C4-2B (cell line): ENCODE measurements around the gene FAM222A.
A peak's percentile ranks its signal among the peaks of the same experiment; 100 is the strongest.

Source experiments
- H3K27ac ChIP-seq: fragments of 450-650 bp; 2 replicates; pipeline ENCODE4 v1.5.1; 2017
- CTCF ChIP-seq: fragments of 450-650 bp; conservative IDR thresholded peaks from 2 replicates; pipeline ENCODE4 v1.5.1; 2017; ENCODE audit warnings: mild to moderate bottlenecking
- ZFX ChIP-seq: fragments of 450-650 bp; IDR thresholded peaks from 2 replicates; pipeline ENCODE4 v1.6.1; 2017

Gene FAM222A

GRCh38 chr12:109713187-109714070 is at the start of gene FAM222A:
FAM222A (plus strand) TSS chr12:109713825; CDS start chr12:109744147, 30,322 bp downstream.
- TF ChIP-seq ZFX (no peak), CTCF (no peak)
- H3K27ac ChIP-seq = peak within 1 kb of the TSS; percentile 56

GRCh38 chr12:109664402-109664801 is 49.2 kb upstream of the FAM222A start:
- H3K27ac ChIP-seq = no peak overlapping the region
- no peak for TF ChIP-seq ZFX
- no peak for TF ChIP-seq CTCF

DNA sequence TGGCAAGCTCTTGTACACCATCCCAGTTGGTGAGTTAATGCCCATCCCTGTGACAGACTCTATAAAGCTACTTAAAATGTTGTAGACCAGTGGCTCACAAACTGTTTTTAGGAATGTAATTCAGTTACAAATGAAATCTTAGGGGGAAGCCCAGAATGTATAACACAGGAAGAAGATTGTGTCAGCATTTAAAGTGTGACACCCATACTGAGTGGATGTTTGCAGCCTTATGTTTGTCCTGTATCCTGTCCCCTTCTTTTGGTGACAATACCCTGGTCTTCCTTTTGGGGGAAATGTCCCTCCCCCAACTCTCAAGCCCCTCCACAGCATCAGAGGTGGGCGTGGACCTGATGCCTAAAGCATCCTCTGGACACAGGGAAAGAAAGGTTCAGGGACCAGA is 47.6 kb upstream of the FAM222A start:
- TF ChIP-seq CTCF = no peak
- no peak overlapping the region for H3K27ac ChIP-seq

DNA sequence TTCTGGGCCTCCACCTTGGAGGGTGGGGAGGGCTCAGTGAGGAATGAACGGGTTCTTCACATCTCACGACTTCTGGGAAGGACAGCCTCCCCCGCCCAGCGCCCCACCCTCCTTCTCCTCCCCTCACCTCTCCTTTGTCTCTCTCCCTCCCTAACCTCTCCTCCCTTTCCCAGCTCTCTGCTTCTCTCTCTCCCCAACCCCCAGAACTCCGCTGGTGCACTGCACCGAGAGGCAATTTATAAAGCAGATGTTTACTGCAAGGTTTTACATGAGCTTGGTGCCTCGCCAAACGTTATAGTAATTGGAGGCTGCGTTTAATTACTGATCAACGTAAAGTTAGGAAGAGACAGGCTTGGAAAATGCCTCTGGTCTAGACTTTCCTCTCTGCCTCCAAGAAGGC is 42.9 kb upstream of the FAM222A start:
- no peak overlapping the region for H3K27ac ChIP-seq
- TF ChIP-seq ZFX (no peak), CTCF (no peak)

DNA sequence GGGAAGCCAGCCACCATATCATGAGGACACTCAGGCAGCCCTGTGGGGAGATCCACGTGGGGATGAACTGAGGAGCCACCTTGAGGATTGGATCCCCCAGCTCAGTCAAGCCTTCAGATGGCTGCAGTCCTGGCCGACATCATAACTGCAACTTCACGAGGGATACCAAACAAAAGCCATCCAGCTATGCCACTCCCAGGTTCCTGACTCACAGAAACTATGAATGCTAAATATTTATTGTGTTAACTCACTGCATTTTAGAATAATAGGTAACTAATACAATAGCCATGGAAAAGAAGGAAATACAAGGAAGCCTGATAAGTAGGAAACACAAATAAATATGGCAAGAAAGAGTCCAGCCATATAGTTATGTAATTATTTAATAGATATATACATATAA is 42.1 kb upstream of the FAM222A start:
- TF ChIP-seq ZFX = no peak
- no peak for TF ChIP-seq CTCF

GRCh38 chr12:109673379-109673778 is 40.2 kb upstream of the FAM222A start:
- TF ChIP-seq CTCF = no peak
- no peak for TF ChIP-seq ZFX
- no peak overlapping the region for H3K27ac ChIP-seq

More for the DNA sequence above, 42.1 kb upstream of the FAM222A start:
- H3K27ac ChIP-seq = no peak overlapping the region

- no peak overlapping the region for H3K27ac ChIP-seq
- TF ChIP-seq ZFX = no peak
- TF ChIP-seq CTCF = no peak
Observed at GRCh38 chr12:109673884-109674283, 39.7 kb upstream of the FAM222A start.
